Amygdala (tissue), 56 donors: ENCODE data around the gene BMPER.

Experiments used
- DNase-seq, 56 donors: peaks; one replicate each; lab custom pipeline; 2025; lab: John Stamatoyannopoulos, UW

The BMPER gene

DNA sequence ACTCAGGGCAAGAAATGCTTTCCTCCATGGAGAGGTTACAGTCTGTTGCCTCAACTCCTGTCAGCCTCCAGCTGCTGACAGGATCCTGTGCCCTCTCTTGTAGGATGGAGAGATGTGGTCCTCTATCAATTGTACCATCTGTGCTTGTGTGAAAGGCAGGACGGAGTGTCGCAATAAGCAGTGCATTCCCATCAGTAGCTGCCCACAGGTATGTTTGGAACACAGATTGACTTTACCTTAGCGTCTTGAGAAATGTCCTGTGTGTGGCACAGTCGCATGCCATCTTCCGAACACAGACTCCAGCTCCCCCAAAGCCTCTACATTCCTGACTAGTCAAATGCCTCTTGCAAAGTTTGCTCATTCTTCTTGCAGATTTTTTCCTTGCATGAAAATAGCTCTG lies 152.6 kb downstream of the BMPER start:
- DNase-seq: no peak

DNA sequence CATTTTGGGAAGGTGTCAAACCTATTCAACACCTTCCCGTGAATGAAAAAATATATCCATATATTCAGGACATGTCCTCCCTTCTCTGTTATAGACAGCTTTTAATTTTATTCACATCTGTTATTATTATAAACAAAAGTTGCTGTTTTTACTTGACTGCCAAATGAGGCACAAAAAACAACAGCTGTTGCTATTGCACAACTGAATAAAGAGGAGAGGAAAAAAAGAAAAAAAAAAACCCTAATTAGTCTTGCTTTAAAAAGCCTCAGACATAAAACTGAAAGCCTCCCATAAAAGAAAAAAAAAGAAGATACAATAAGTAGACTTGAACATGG lies 153.4 kb downstream of the BMPER start:
- DNase-seq: no peak

DNA sequence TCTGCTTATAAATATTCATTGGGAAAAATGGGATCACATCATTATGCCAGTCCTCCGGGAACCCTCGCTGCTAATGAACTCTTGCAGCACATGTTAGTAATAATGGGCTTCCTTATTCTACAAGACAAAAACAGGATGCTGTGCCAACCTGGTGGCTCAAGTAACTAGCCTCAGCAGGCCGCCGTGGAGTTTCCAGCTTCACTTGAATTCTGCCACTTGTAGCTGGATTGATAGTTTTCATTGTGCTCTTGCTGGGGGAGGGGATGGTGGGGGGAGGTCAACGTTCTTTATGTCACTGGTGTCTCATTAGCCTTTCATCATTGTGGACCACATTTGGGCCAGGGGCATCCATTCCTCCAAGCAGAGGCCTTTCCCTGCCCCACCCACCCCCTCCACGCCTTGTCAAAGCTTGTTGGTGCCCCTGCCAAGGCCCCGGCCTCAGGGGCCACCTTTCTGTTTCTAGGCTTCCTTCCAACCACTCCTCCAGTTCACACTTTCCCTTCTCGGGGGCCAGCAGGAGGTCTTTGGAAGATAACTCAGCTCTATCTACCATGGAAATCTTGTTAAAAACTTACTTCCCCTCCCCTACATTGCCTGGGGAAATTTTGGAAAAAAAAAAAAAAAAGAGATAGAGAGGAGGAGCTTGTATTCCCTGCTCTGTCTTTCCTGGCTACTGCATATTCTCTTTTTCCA lies 153.9 kb downstream of the BMPER start:
- DNase-seq: peak in 44 of 56 donors; percentile 11 to 82 (median 36)

DNA sequence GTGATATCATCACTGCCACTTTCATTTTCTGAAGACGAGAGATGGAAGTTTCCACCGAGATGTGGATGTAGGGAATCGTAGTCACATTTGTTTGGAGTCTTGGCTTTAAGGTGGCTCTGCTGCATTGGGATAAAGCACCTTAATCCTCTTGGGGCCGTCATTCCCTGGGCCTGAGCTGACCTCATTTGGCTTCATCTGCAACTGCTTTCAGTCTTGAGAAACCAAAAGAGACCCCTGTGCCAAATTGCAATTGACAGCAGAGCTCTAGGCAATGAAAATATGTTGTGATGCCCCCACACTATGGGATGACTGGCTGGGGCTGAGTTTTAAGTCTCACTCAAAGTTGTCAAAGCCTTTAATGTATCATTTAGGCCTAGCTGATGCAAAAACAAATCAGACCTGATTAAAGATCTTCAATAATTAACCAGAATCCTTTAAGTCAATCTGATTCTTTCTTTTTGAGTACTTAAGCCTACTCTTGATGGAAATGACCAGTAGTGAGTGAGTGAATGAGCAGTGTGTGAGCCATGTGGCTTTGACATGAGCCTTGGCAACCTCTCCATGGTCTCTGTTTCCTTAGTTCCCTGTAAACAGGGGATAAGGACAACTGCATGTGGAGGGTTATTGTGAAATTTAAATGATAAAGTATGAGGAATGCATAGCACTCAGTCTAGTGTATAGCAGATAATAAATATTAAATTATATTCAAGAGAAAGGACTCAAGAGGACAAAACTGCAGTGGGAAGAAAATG lies 155.0 kb downstream of the BMPER start:
- DNase-seq: no peak

DNA sequence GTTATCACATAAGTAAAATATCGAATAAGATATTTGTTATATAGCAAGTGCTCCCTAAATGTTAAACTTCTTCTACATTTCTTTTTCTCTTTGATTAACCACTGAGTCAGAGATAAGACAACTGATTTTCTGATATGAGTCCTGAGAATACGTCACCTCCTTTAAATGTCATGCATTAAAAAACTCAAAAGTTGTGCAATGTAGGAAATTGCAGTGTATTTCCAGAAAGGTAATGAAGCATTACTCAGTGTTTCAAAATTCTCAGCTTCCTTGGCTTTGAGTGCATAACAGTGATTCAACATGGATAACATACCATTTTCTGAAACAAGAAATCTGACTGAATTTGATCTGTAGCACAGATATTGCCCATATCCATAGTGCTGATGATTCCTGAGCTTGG lies 155.8 kb downstream of the BMPER start:
- no peak for DNase-seq

DNA sequence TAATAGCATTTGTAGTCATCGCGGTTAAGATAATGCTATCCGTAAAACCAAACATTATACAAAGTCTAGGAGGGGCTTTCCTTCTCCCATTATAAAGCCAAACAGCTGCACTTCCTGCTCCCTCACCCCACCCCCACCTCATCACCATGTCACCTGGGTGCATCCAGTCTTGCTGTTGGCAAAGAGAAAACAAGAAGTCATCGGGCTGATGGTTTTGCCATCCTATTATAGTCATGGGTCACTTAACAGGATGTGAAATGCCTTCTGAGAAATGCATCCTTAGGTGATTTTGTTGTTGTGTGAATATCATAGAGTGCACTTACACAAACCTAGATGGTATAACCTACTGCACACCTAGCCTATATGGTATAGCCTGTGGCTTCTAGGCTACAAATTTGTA lies 157.0 kb downstream of the BMPER start:
- no peak for DNase-seq

DNA sequence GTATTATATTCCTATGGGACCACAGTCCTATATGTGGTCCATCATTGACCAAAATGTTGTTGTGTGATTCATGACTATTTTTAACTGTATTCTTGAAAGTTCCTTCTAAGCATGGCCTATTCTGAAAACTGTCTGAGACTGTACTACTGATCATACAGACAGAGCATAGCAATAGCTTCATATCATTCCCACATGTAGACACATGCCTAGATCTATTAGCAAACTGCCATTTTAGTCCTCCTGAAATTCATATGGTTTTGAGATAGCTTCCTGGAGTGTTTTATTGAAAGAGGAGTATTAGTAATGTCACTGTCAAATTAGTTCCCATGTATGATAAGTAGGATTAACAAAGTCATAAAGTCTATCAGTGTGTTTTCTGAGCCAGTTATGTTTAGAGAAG lies 157.5 kb downstream of the BMPER start:
- DNase-seq: no peak

DNA sequence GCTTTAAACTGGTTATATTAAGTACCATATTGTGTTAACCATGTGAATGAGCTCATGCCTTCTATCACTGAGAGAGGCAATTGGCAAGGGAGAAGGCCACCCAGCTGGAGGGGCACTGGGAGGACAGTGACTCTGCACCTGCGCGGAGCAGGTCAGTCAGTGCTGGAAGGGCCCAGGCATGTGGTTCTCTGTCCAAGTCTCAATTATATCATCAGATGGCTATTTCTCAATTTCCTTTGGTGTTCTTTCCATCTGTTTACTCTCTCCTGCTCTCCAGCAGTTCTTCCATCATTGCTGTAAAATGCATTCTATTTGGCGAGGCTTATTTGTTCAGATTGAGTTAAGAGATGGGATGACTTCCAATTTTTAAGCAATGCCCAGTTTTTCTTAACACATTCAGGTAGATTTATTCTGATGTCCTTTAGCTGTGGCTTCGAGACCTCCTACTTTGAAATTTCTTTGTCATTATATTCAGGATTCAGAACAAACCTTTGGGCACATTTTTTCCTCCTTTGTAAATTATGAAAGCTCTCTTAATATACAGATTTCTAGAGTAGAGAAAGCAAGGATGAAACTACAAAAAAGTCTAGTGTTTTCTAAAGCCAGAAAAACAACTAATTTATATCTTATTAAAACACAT lies 159.3 kb downstream of the BMPER start:
- no peak for DNase-seq

DNA sequence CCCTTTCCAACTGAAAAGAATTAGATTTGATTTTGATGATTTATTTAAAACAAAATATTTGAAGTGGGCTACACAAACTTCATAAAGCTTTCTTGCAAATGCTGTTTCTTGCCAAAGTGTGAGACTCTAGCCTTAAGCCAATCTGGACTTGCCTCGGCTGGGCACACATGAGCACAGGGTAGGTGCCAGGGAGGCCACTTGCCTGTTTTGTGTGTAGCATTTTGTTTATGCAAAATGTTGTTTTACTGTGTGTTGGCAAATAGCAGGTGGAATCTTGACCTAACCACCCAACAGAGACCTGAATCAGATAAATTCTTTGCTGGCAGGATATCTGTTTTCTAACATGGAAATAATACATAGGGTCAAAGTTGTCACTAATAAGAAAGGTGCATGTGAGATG lies 161.1 kb downstream of the BMPER start:
- no peak for DNase-seq

DNA sequence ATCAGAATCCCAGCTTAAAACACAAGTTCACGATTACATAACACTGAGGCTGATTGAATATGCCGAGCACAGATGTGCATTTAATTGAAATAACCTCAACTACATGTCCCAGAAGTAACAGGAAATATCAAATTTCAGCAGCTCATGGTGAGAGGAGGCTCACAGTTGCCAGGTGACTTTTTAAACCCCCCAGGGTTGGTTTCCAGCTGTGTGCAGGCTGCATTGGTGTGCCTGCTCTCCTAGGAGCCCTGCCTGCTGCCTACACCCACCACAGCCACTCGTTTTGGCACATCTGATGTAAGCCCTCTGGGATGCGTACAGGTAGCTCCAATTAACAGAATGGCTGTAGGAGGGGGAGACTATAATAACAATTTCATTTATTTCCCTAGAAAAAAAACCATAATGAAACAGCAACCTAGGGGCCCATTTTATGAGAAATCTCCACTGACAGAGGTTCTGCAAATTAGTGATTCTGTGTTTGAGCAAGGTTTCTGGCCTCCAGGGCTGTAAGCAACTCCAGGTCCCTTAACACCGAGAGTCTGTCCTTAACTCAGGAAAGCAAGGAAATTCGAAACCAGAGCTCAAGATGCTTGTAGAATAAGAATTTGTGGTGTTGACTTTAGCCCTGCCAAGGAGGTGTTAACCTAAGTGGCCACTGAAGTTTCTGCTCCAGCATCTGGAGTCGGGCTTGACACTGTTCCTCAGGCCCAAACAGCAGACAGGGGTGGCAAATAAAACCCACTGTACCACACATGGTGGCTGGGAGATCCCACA lies 161.9 kb downstream of the BMPER start:
- DNase-seq: no peak

DNA sequence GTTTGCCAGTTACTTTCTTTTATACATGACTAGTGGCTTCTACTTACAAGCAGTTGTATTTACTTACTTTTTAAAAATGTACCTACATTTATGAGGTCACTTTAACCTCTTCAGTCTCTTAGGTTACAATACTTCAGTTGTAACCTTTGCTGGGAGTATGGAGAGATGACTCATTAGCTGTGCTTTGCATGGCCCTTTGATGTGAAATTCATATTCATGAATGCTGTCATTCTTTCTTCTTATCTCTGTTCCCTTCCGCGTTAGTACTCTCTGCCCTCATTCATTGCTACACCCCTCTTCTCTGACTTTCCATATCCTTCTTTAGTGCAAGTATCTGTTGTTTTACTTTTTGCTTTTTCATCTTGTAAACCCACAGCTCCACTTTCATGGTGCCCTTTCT lies 164.3 kb downstream of the BMPER start:
- no peak for DNase-seq

DNA sequence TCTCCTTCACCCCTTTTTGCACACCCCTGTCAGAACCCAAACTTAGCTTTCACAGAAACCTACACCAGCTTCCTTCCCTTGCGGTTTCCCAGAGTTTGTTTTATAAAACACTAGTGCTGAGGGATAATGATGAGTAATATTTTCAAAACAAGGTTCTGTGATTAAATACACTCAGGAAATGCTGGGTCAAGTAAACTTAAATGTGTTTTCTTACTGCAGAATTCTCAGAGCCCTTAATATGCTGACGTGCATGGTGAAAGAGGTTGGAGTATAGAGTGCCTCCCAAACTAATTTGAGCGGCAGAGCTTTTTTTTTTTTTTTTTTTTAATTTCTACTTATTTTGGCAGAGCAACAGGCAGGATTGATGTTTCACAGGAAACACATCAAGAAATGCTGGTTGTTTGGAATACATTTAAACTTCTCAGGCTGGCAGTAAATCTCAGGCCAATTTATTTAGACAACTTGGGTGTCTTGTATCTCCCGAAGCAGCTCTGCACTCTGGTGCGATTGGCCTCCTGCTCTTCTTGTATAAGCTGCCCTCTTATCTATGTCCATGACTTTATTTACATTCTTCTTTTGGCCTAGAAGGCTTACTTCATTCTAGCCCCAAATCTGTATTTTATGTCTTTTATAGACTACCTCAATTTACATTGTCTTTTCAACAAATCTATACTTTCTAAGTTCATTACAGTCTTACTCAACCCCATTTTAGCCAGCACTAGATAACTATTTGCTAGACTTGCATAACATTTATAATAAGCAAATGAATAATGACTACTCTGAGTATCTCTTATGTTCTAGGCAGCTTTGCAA lies 165.4 kb downstream of the BMPER start:
- no peak for DNase-seq

DNA sequence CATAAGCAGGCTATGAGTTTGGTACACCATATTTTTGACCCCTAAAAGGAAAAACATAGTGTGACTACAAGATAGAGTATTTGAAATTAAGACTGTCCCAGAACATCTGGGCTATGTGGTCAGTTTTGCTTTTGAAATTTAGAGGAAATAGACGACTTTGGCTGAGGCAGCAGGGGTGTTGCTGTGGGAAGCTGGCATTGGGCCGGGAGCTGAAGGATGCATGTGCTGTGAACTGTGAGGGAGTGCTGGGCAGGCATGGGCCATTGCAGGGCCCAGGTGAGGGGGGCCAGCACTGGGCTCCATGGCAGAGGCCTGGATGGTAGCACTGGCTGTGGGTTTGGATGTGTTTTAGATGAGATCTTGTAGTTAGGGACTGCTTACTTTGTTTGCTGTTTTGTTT lies 168.3 kb downstream of the BMPER start:
- DNase-seq: no peak

DNA sequence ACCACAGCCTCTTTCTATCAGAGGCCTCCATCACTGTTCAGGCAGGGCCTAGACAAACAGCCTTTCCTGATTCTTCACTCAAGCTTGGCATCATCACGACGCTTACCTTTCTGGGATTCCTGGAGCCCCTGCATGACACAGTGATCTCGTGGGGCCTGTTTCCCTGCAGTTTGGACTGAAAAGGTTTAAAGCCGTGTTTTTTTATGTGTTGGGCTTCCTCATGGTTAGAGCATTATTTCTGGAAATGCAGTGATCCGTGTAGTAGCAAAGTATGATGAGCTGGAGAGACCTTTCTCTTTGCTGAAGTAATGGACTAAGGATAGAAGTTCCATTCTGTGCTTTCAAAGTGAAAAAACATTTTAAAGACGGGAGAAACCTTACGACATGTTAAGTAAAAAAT lies 169.1 kb downstream of the BMPER start:
- DNase-seq: no peak

DNA sequence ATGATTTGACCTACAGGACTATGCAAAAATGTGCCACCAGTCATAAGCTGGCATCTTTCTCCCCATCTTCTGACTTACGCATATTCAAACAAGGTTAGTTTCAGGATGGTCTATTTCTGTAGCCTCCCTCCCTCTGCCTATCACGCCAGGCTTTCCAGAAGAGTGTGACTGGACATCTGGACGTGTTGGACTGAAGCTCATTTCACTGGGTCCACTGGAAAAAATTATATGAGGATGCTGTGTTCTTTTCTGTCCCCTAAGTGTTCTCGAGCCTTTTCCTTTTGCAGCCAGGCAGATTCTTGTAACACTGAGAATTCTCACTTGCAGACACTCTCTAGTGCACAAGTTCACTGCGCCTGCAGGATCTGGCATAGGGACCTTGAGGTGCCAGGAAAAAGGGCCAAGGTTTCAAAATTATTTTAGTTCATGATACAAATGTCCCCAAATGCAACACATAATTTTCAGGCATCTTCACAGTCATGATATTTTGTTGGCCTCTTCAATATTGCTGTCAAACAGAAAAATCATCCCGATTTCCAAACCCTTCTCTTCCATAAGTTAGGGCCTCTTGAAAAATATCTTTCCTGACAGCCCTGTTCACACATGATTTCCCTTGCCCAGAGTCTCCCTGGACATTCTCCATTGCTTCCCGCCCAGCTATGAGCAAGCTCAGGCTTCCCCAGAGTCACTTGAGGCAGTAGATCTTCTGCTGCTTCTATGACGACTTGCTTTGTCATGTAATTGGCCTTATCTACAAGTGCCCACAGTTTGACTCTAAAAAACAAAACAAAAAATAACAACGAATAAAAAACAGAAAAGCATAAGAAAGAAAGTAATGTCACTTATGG lies 170.4 kb downstream of the BMPER start:
- no peak for DNase-seq

DNA sequence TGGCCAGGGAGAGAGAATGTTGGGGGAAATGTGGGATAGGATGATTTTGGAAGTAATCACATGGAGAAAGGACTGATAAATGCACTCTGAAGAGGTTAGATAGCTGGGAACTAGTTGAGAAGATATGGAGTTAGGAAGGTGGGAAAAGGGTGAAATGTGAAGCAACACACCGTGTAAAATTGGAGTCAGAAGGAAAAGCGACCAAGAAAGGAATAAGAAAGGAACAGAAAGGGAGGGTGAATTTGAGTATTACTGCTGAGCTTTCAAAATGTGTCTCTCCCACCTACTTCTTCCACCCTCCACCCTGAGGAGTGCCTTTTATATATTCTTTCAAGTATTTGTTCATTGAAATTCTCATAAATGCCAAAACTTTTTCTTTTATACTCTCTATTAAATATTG lies 171.8 kb downstream of the BMPER start:
- DNase-seq: no peak

DNA sequence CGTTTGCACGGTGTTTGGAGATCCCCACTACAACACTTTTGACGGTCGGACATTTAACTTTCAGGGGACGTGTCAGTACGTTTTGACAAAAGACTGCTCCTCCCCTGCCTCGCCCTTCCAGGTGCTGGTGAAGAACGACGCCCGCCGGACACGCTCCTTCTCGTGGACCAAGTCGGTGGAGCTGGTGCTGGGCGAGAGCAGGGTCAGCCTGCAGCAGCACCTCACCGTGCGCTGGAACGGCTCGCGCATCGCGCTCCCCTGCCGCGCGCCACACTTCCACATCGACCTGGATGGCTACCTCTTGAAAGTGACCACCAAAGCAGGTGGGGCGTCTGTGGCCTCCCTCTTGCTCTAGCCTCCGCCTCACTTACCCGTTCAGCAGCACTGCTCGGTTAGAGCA lies 173.5 kb downstream of the BMPER start:
- no peak for DNase-seq

DNA sequence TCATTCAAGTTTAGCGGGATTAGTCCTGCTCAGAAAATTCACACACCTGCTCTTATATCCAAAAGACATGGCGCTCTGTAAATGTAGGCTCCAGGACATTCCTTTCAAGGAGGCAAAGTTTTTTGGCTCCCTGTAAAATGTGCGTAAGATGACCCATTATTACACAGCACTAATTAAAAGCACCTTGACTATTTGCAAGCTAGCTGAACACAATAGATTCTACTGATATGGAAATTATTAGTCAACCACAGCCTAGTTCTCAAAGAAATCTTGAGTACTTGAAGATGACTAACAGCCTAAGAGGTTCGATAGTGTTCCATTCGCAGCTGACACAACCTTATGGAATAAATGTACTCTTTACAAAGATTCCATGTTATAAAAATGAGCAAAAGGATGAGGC lies 175.2 kb downstream of the BMPER start:
- no peak for DNase-seq

DNA sequence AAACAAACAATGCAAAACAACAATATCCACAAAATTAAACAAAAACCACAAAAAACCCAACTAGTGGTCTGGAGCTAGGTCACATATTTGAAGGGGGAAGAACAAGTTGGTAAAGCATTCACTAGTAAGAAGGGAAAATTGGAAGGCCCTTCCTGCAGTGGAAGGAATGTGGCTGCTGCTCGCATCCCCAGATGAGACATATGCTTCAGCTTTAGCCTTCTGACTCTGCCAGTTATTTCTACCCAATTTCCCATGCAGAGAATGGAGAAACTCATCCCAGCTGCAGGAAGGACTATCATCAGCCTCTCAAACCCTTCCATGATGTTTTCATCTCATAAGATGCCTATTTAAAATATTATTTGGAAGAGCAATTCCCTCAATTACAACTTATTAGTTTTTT lies 176.6 kb downstream of the BMPER start:
- no peak for DNase-seq

DNA sequence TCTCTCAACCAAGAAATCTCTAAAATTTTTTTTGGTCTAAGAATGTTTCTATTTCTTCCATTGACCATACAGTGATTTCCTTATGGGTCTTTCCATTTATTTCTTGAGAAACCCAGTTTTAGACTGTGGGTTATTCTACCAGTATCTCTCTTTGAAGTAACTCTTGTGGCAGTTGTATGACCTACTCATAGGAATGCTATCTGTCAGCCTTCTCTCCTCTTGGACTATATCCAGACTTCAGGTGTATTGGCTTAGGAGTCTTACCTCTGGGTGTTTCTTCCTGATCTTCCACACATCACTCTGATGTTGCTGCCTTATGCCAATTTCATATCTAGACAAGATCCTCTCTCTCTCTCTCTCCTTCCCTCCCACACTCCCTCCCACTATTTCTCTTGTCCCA lies 178.1 kb downstream of the BMPER start:
- DNase-seq: no peak
